Measurements from ENCODE around the gene IL4. TPM values are rescaled to one million over a fixed set of nuclear protein-coding genes. Genes with fewer than 3 reads are reported as not detected.
"Not testable (repeated sequence)": the region's sequence is repeated elsewhere in the genome, so short reads cannot be mapped to it uniquely, and the experiment has no call there.

Gene IL4
- total RNA-seq, 1 experiment from 2014 or later: not detected

- peak; percentile 89 for DNase-seq (ENCODE audit: low read depth)
These were observed 1.1 kb downstream of the IL4 start for GRCh38 chr5:132674671-132675506.

- no peak for DNase-seq (ENCODE audit: low read depth)
These were observed 2.3 kb downstream of the IL4 start for GRCh38 chr5:132675936-132676689.

- DNase-seq (ENCODE audit: low read depth): peak; percentile 96
These were observed 3.4 kb downstream of the IL4 start for GRCh38 chr5:132677191-132677590.

GRCh38 chr5:132677682-132678400 is 4.1 kb downstream of the IL4 start:
- DNase-seq (ENCODE audit: low read depth): no peak

- DNase-seq (ENCODE audit: low read depth): no peak
These were observed 4.9 kb downstream of the IL4 start for GRCh38 chr5:132678735-132679134.

GRCh38 chr5:132679166-132679565 is 5.4 kb downstream of the IL4 start:
- DNase-seq (ENCODE audit: low read depth): no peak

- no peak for DNase-seq (ENCODE audit: low read depth)
These were observed 6.1 kb downstream of the IL4 start for GRCh38 chr5:132679717-132680380.

GRCh38 chr5:132680780-132681475 is 7.1 kb downstream of the IL4 start:
- no peak for DNase-seq (ENCODE audit: low read depth)

- DNase-seq (ENCODE audit: low read depth): no peak
These were observed 7.7 kb downstream of the IL4 start for GRCh38 chr5:132681476-132681831.

- DNase-seq (ENCODE audit: low read depth): no peak
These were observed 8.2 kb downstream of the IL4 start for GRCh38 chr5:132681983-132682382.

GRCh38 chr5:132684491-132684890 is 10.7 kb downstream of the IL4 start:
- no peak for DNase-seq (ENCODE audit: low read depth)

GRCh38 chr5:132684922-132685720 is 11.3 kb downstream of the IL4 start:
- no peak for DNase-seq (ENCODE audit: low read depth)

GRCh38 chr5:132686193-132686592 is 12.4 kb downstream of the IL4 start:
- no peak for DNase-seq (ENCODE audit: low read depth)

GRCh38 chr5:132687995-132688394 is 14.2 kb downstream of the IL4 start:
- DNase-seq (ENCODE audit: low read depth): no peak

- no peak for DNase-seq (ENCODE audit: low read depth)
These were observed 14.9 kb downstream of the IL4 start for GRCh38 chr5:132688536-132689339.

- DNase-seq (ENCODE audit: low read depth): no peak
These were observed 15.7 kb downstream of the IL4 start for GRCh38 chr5:132689513-132689912.

GRCh38 chr5:132690156-132690555 is 16.4 kb downstream of the IL4 start:
- no peak for DNase-seq (ENCODE audit: low read depth)

GRCh38 chr5:132691755-132692631 is 18.2 kb downstream of the IL4 start:
- not testable (repeated sequence) for DNase-seq (ENCODE audit: low read depth)

GRCh38 chr5:132692632-132692967 is 18.8 kb downstream of the IL4 start:
- DNase-seq (ENCODE audit: low read depth): no peak

Measured in Daoy (cell line).